ENCODE results near the gene P2RY11. TPM values are rescaled to one million over a fixed set of nuclear protein-coding genes. Genes with fewer than 3 reads are reported as not detected.
A peak's percentile ranks its signal among the peaks of the same experiment; 100 is the strongest.

The P2RY11 gene
- total RNA-seq, 1 experiment from 2014 or later: 60.6 TPM

- DNase-seq: no peak
- no CpG with 5 or more reads among the region's 7 CpGs for WGBS (ENCODE audit: extremely low coverage, insufficient read length, low lambda C conversion rate)
- Histone ChIP-seq H3K27ac (ENCODE audit: insufficient read length, low read depth, low read length) (no peak overlapping the region), H3K14ac (ENCODE audit: insufficient read depth, low read length) (no peak overlapping the region), H2BK20ac (ENCODE audit: low read depth, low read length, poor library complexity, severe bottlenecking) (no peak overlapping the region), H3K23me2 (ENCODE audit: insufficient read length, low read depth, low read length, poor library complexity, severe bottlenecking) (no peaks in the 10 kb centered on the region), H3K4ac (ENCODE audit: low read depth, low read length) (no peak overlapping the region), H3K79me2 (ENCODE audit: insufficient read depth, low read length) (no peaks in the 10 kb centered on the region), H3K56ac (ENCODE audit: insufficient read length, low read depth, low read length) (no peak overlapping the region), H2BK120ac (ENCODE audit: low read depth, low read length, poor library complexity, severe bottlenecking) (no peak overlapping the region), H2BK12ac (ENCODE audit: insufficient read length, low read depth, low read length) (no peak overlapping the region), H3K4me1 (ENCODE audit: insufficient read depth, low read length) (no peaks in the 10 kb centered on the region), H3K4me2 (ENCODE audit: insufficient read depth, insufficient read length, low read length) (no peak overlapping the region), H2BK15ac (ENCODE audit: low read depth, low read length) (no peak overlapping the region), H4K91ac (ENCODE audit: insufficient read length, low read depth, low read length) (no peak overlapping the region), H2AK5ac (ENCODE audit: insufficient read length, low read length) (no peak overlapping the region), H3K9ac (ENCODE audit: extremely low read depth, insufficient read length, low read length) (no peak overlapping the region), H3K9me3 (ENCODE audit: control insufficient read depth, low read depth, low read length) (no peaks in the 10 kb centered on the region), H4K5ac (ENCODE audit: insufficient read length, low read depth, low read length) (no peak overlapping the region), H2BK5ac (ENCODE audit: insufficient read length, low read length) (no peak overlapping the region), H3K23ac (ENCODE audit: insufficient read length, low read depth, low read length) (no peak overlapping the region), H4K20me1 (ENCODE audit: control insufficient read depth, insufficient read depth, insufficient read length) (no peaks in the 10 kb centered on the region), H3K27me3 (ENCODE audit: insufficient read depth, low read length) (no peaks in the 10 kb centered on the region), H3K18ac (ENCODE audit: insufficient read length, low read depth, low read length) (no peak overlapping the region), H2AFZ (ENCODE audit: low read length) (no peak overlapping the region), H3K79me1 (ENCODE audit: insufficient read depth, low read depth, low read length, poor library complexity, severe bottlenecking) (no peaks in the 10 kb centered on the region), H4K8ac (replicated peaks; ENCODE audit: insufficient read length, low read depth, low read length) (no peak overlapping the region), H3T11ph (ENCODE audit: low read length) (no peak overlapping the region)
- Mint-ChIP-seq H3K36me3 (ENCODE audit: insufficient read depth in 1 of 3, low read depth in 3 of 3) (peaks cover 4 to 16% (median 6%) of the 10 kb centered on the region in 3 experiments), H3K27ac (peak overlapping the region in 1 of 3 experiments; percentile 13; a peak in 1 of 7 replicates), H3K27me3 (ENCODE audit: low read depth) (no peaks in the 10 kb centered on the region), H3K4me3 (no peak overlapping the region), H3K9me3 (peaks cover 0 to 3% of the 10 kb centered on the region in 2 experiments; a peak in 1 of 5 replicates), H3K4me1 (no peaks in the 10 kb centered on the region)
- no peak for TF ChIP-seq CTCF (conservative IDR thresholded peaks at IDR 0.05)
Measured at GRCh38 chr19:10124429-10124828, 12.9 kb downstream of the P2RY11 start.
